ENCODE data around the gene CD99. TPM values are rescaled to one million over a fixed set of nuclear protein-coding genes. Genes with fewer than 3 reads are reported as not detected.

CD99 gene
- total and polyA plus RNA-seq, 4 donors = 49.9 to 165 (median 102) TPM

DNA sequence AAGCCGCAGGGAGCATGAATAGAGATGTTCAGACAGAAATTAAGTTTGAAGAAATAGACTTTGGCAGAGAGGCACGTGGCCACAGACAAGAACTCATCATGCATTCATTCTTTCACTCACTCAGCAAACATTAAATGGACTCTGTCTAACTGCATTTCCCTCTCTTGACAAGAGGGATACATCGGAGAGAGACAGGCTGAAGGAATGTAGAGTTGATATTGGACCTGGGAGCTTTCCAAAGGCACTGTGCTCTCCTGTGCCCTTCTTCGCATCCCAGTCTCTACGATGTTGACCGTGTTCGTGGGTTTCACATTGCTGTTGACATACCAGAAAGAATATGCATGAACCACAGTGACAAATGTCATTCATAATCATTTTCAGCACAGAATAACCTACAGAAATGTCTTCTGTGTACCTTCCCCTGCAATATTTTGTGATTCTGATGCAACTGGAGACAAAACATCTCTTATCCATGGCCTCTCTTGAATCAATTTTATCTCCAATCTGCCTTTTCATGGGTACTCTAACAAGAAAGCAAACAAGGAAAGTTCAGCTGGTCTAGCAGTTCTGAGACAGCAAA, 34.7 kb upstream of the CD99 start:
- WGBS = 55% methylated on average over 7 of the region's 7 CpGs

DNA sequence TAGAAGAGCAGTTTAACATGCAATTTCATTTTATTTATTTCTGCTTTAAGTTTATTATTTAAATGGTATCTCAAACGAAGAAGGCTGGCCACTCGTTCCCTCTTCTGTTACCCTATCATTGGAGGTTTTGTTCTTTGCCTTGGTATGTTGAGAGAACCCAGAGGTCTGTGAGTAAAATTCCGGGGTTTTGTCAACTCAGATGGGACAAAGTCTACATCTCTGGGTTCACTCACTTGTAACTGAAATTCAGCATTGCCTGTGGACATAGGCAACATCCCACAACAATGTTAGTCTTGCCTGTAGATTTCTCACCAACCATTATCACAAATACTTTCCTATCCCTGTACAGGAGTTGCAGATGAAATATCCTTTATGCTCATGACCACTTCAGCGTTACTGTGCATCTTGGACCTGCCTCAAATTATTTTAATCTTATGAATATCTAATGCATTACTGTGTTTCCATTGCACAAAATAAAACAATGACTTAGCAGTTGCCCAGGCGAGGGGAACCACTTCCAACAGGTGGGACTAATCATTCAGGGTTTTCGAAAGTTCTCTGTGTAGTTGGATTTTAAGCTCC, 33.5 kb upstream of the CD99 start:
- peaks cover 2 to 51% (median 37%) of the 10 kb centered on the region in 4 donors for H3K4me1 ChIP-seq (ENCODE audit: control insufficient read depth in 4 of 4, insufficient read depth in 4 of 4, low read length in 3 of 4)
- H3K27ac ChIP-seq (ENCODE audit: low read depth in 1 of 2, low read length in 2 of 2) = no peak overlapping the region
- TF ChIP-seq, protein P1, sequence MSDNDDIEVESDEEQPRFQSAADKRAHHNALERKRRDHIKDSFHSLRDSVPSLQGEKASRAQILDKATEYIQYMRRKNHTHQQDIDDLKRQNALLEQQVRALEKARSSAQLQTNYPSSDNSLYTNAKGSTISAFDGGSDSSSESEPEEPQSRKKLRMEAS (IDR thresholded peaks at IDR 0.05) = peak; percentile 22
- TF ChIP-seq RXRA (IDR thresholded peaks at IDR 0.05) (peak; percentile 49 to 63), FOXA2 (IDR thresholded peaks at IDR 0.05) (peak; percentile 70), RAD21 (IDR thresholded peaks at IDR 0.05) (peak in 1 of 2 donors; percentile 39), HNF4A (conservative IDR thresholded peaks at IDR 0.05) (peak; percentile 89 to 92), NR2F2 (IDR thresholded peaks at IDR 0.05) (no peak), SP1 (IDR thresholded peaks at IDR 0.05) (peak; percentile 84), FOXA1 (IDR thresholded peaks at IDR 0.05) (peak; percentile 19), HNF4G (IDR thresholded peaks at IDR 0.05) (peak; percentile 84), YY1 (IDR thresholded peaks at IDR 0.05) (no peak), TAF1 (conservative IDR thresholded peaks at IDR 0.05) (no peak), GABPA (IDR thresholded peaks at IDR 0.05 in 1 of 2, conservative IDR thresholded peaks at IDR 0.05 in 1 of 2) (no peak), JUND (IDR thresholded peaks at IDR 0.05) (peak; percentile 19 to 21)
- TF ChIP-seq, protein P2, sequence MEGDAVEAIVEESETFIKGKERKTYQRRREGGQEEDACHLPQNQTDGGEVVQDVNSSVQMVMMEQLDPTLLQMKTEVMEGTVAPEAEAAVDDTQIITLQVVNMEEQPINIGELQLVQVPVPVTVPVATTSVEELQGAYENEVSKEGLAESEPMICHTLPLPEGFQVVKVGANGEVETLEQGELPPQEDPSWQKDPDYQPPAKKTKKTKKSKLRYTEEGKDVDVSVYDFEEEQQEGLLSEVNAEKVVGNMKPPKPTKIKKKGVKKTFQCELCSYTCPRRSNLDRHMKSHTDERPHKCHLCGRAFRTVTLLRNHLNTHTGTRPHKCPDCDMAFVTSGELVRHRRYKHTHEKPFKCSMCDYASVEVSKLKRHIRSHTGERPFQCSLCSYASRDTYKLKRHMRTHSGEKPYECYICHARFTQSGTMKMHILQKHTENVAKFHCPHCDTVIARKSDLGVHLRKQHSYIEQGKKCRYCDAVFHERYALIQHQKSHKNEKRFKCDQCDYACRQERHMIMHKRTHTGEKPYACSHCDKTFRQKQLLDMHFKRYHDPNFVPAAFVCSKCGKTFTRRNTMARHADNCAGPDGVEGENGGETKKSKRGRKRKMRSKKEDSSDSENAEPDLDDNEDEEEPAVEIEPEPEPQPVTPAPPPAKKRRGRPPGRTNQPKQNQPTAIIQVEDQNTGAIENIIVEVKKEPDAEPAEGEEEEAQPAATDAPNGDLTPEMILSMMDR (IDR thresholded peaks at IDR 0.05; ENCODE audit: low read depth, low read length, missing input control) = no peak
- TF ChIP-seq, protein P3, sequence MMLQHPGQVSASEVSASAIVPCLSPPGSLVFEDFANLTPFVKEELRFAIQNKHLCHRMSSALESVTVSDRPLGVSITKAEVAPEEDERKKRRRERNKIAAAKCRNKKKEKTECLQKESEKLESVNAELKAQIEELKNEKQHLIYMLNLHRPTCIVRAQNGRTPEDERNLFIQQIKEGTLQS (IDR thresholded peaks at IDR 0.05) = no peak
- TF ChIP-seq, protein P4, sequence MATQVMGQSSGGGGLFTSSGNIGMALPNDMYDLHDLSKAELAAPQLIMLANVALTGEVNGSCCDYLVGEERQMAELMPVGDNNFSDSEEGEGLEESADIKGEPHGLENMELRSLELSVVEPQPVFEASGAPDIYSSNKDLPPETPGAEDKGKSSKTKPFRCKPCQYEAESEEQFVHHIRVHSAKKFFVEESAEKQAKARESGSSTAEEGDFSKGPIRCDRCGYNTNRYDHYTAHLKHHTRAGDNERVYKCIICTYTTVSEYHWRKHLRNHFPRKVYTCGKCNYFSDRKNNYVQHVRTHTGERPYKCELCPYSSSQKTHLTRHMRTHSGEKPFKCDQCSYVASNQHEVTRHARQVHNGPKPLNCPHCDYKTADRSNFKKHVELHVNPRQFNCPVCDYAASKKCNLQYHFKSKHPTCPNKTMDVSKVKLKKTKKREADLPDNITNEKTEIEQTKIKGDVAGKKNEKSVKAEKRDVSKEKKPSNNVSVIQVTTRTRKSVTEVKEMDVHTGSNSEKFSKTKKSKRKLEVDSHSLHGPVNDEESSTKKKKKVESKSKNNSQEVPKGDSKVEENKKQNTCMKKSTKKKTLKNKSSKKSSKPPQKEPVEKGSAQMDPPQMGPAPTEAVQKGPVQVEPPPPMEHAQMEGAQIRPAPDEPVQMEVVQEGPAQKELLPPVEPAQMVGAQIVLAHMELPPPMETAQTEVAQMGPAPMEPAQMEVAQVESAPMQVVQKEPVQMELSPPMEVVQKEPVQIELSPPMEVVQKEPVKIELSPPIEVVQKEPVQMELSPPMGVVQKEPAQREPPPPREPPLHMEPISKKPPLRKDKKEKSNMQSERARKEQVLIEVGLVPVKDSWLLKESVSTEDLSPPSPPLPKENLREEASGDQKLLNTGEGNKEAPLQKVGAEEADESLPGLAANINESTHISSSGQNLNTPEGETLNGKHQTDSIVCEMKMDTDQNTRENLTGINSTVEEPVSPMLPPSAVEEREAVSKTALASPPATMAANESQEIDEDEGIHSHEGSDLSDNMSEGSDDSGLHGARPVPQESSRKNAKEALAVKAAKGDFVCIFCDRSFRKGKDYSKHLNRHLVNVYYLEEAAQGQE (IDR thresholded peaks at IDR 0.05) = no peak
- DNase-seq (ENCODE audit: low spot score) = no peak
- no peaks in the 10 kb centered on the region for H3K9me3 ChIP-seq (ENCODE audit: control insufficient read depth in 4 of 4, low read length in 3 of 4)
- H3K27me3 ChIP-seq (ENCODE audit: control insufficient read depth in 4 of 4, insufficient read depth in 4 of 4, low read length in 3 of 4) = no peaks in the 10 kb centered on the region
- 53% methylated on average over 6 of the region's 6 CpGs for WGBS
- H3K9ac ChIP-seq (ENCODE audit: low read depth in 1 of 2, low read length in 2 of 2) = no peak overlapping the region
- H3K36me3 ChIP-seq (ENCODE audit: control insufficient read depth in 4 of 4, insufficient read depth in 3 of 4, low read depth in 1 of 4, low read length in 3 of 4) = no peaks in the 10 kb centered on the region
- H3K4me3 ChIP-seq (ENCODE audit: low read depth in 1 of 3, low read length in 3 of 3) = no peak overlapping the region

More for the DNA sequence above, 34.7 kb upstream of the CD99 start:
- no peak for DNase-seq (ENCODE audit: low spot score)
- Histone ChIP-seq H3K27ac (ENCODE audit: low read depth in 1 of 2, low read length in 2 of 2) (no peak overlapping the region), H3K4me1 (ENCODE audit: control insufficient read depth in 4 of 4, insufficient read depth in 4 of 4, low read length in 3 of 4) (peaks cover 2 to 51% (median 37%) of the 10 kb centered on the region in 4 donors), H3K9ac (ENCODE audit: low read depth in 1 of 2, low read length in 2 of 2) (no peak overlapping the region), H3K36me3 (ENCODE audit: control insufficient read depth in 4 of 4, insufficient read depth in 3 of 4, low read depth in 1 of 4, low read length in 3 of 4) (no peaks in the 10 kb centered on the region), H3K4me3 (ENCODE audit: low read depth in 1 of 3, low read length in 3 of 3) (no peak overlapping the region), H3K27me3 (ENCODE audit: control insufficient read depth in 4 of 4, insufficient read depth in 4 of 4, low read length in 3 of 4) (no peaks in the 10 kb centered on the region), H3K9me3 (ENCODE audit: control insufficient read depth in 4 of 4, low read length in 3 of 4) (no peaks in the 10 kb centered on the region)
- TF ChIP-seq RXRA (IDR thresholded peaks at IDR 0.05) (peak in 1 of 2 donors; percentile 21), TAF1 (conservative IDR thresholded peaks at IDR 0.05) (no peak), FOXA1 (IDR thresholded peaks at IDR 0.05) (no peak), HNF4A (conservative IDR thresholded peaks at IDR 0.05) (peak in 1 of 2 donors; percentile 15), NR2F2 (IDR thresholded peaks at IDR 0.05) (no peak), RAD21 (IDR thresholded peaks at IDR 0.05) (no peak), FOXA2 (IDR thresholded peaks at IDR 0.05) (no peak)
- TF ChIP-seq, protein P3 (IDR thresholded peaks at IDR 0.05) = no peak
- TF ChIP-seq, protein P4 (IDR thresholded peaks at IDR 0.05) = no peak

All from liver (tissue), 9 donors.